Measurements from ENCODE around the gene ZNF396. TPM values are rescaled to one million over a fixed set of nuclear protein-coding genes. Genes with fewer than 3 reads are reported as not detected.

Gene ZNF396
- total RNA-seq, 4 donors from 2014 or later: 0.98 to 2.5 (median 1.3) TPM

DNA sequence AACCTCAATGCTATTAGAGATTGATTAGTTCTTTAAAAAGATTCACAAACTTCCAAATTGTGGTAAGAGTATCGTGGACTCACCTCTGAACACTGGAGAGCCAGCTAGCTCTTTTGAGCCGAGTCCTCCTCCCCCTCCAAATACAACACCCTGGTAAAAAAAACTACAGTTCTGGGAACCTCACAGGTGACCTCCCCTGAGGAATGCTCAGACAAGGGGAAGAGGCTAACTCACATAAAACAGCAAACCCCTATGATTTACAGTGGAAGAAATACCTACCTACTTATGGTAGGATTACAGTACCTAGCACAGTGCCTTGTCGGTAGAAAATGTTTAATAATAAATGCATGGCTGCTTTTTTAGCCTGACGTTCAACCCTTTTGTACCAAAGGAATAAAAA, 41.3 kb downstream of the ZNF396 start:
- Histone ChIP-seq H3K4me1 (no peaks in the 10 kb centered on the region), H3K36me3 (peaks cover 83% of the 10 kb centered on the region), H3K4me3 (no peak overlapping the region), H3K27ac (no peak overlapping the region), H3K9me3 (no peaks in the 10 kb centered on the region), H3K27me3 (no peaks in the 10 kb centered on the region)
- TF ChIP-seq, protein P1, sequence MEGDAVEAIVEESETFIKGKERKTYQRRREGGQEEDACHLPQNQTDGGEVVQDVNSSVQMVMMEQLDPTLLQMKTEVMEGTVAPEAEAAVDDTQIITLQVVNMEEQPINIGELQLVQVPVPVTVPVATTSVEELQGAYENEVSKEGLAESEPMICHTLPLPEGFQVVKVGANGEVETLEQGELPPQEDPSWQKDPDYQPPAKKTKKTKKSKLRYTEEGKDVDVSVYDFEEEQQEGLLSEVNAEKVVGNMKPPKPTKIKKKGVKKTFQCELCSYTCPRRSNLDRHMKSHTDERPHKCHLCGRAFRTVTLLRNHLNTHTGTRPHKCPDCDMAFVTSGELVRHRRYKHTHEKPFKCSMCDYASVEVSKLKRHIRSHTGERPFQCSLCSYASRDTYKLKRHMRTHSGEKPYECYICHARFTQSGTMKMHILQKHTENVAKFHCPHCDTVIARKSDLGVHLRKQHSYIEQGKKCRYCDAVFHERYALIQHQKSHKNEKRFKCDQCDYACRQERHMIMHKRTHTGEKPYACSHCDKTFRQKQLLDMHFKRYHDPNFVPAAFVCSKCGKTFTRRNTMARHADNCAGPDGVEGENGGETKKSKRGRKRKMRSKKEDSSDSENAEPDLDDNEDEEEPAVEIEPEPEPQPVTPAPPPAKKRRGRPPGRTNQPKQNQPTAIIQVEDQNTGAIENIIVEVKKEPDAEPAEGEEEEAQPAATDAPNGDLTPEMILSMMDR (IDR thresholded peaks at IDR 0.05): no peak
- TF ChIP-seq POLR2A (IDR thresholded peaks at IDR 0.05) (no peak), EP300 (IDR thresholded peaks at IDR 0.05) (no peak), POLR2AphosphoS5 (IDR thresholded peaks at IDR 0.05) (no peak)
- 87% methylated on average over 4 of the region's 4 CpGs for WGBS
- DNase-seq (ENCODE audit: low spot score in 2 of 2): no peak

DNA sequence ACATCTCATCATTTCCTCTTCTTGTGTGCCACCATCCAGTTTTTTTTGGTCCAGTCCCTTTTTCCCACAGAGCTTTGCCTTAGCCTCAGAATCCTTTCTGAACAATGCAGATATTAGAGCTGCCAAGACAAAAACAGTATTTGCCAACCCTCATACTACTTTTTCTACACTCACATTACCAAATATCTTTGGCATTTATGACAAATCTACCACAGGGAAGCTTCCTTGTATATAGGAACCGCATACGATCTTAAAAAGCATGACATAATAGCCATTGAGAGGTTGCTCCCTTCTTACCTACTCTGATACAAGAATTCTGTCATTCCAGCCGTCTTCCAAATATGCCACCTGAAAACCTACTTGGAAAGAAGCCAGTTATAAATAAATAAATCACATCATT, 42.3 kb downstream of the ZNF396 start:
- no peak for TF ChIP-seq EP300 (IDR thresholded peaks at IDR 0.05)
- TF ChIP-seq, protein P1 (IDR thresholded peaks at IDR 0.05): no peak
- TF ChIP-seq POLR2AphosphoS5 (IDR thresholded peaks at IDR 0.05): no peak
- Histone ChIP-seq H3K36me3 (peaks cover 75% of the 10 kb centered on the region), H3K4me3 (no peak overlapping the region), H3K27me3 (no peaks in the 10 kb centered on the region), H3K9me3 (no peaks in the 10 kb centered on the region), H3K4me1 (no peaks in the 10 kb centered on the region), H3K27ac (no peak overlapping the region)
- 74% methylated on average over 3 of the region's 3 CpGs for WGBS
- DNase-seq (ENCODE audit: low spot score in 2 of 2): no peak

DNA sequence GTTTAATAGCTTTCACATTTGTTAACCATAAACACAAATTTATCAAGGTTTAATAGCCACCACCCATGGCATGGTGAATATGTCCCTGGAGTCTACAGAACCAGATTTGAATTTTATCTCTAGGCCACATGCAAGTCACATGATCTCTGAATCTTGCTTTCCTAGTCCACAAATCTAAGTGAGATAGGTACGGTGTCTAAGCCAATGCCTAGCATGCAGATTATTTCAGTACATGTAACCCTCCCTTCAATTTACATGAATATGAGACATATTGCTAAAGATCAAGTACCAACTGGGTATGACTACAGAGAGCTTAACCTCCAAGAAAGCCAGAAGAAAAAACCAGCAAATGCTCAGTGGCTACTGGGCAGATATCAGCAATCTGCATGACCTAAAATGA, 42.9 kb downstream of the ZNF396 start:
- Histone ChIP-seq H3K36me3 (peaks cover 69% of the 10 kb centered on the region), H3K9me3 (no peaks in the 10 kb centered on the region), H3K4me3 (no peak overlapping the region), H3K4me1 (no peaks in the 10 kb centered on the region), H3K27me3 (no peaks in the 10 kb centered on the region), H3K27ac (no peak overlapping the region)
- WGBS: 100% methylated on average over 1 of the region's 1 CpG
- no peak for DNase-seq (ENCODE audit: low spot score in 2 of 2)
- no peak for TF ChIP-seq POLR2A (IDR thresholded peaks at IDR 0.05)
- TF ChIP-seq, protein P1 (IDR thresholded peaks at IDR 0.05): no peak
- no peak for TF ChIP-seq POLR2AphosphoS5 (IDR thresholded peaks at IDR 0.05)
- TF ChIP-seq EP300 (IDR thresholded peaks at IDR 0.05): no peak

DNA sequence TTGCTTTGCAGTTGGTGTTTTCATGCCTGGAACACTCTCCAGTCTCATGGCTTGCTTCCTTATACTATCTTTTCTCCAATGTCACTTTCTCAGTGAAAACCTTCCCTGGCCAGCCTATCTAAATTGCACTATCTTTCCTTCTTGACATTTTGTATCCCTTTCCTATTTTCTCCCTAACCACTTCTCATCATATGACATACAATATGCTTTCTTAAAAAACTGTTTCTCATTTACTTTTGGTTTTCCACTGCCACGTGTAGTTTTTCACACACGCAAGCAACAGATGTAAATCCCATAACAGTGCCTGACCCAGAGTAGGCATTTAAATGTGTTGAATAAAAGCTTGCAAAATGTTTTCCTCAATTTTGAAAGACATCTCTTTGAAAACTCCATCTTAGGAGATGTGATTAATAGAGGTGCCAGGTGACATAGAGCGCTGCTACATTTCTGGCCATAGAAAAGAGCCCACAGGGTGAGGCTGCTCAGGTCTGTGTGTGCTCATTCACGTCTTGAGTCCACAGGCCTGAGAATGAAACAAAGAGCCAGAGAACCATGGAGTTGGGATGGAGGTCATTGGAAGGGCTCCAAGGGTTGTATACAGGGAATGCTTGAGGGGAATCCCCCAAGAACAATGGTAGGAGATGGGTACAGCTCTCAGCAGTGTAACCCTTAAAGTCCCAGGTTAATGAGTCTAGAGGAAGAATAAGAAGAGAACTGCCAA, 45.6 kb downstream of the ZNF396 start:
- no peak overlapping the region for H3K4me3 ChIP-seq
- 73% methylated on average over 4 of the region's 4 CpGs for WGBS
- no peak for TF ChIP-seq EP300 (IDR thresholded peaks at IDR 0.05)
- TF ChIP-seq POLR2A (IDR thresholded peaks at IDR 0.05): no peak
- TF ChIP-seq POLR2AphosphoS5 (IDR thresholded peaks at IDR 0.05): no peak
- TF ChIP-seq, protein P1 (IDR thresholded peaks at IDR 0.05): no peak
- H3K36me3 ChIP-seq: peaks cover 42% of the 10 kb centered on the region
- H3K4me1 ChIP-seq: no peaks in the 10 kb centered on the region
- no peaks in the 10 kb centered on the region for H3K27me3 ChIP-seq
- DNase-seq (ENCODE audit: low spot score in 2 of 2): no peak
- no peaks in the 10 kb centered on the region for H3K9me3 ChIP-seq
- H3K27ac ChIP-seq: no peak overlapping the region

DNA sequence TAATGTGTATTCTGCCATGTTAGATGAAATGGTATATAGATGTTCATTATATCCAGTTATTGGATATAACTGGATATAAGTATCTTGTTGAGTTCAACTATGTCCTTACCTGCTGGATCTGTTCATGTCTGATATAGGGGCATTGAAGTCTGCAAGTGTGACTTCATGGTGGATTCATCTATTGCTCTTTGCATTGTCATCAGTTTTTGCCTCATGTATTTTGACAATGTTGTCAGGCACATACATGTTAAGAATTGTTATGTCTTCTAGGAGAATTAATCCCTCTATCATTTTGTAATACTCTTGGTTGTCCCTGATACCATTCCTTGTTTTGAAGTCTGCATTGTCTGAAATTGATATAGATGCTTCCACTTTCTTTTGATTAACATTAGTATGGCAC, 48.3 kb downstream of the ZNF396 start:
- no peak for TF ChIP-seq EP300 (IDR thresholded peaks at IDR 0.05)
- TF ChIP-seq, protein P1 (IDR thresholded peaks at IDR 0.05): no peak
- no peak for TF ChIP-seq POLR2AphosphoS5 (IDR thresholded peaks at IDR 0.05)
- TF ChIP-seq POLR2A (IDR thresholded peaks at IDR 0.05): no peak
- no peak for DNase-seq (ENCODE audit: low spot score in 2 of 2)

More for the DNA sequence above, 48.3 kb downstream of the ZNF396 start:
- Histone ChIP-seq H3K27me3 (no peaks in the 10 kb centered on the region), H3K27ac (no peak overlapping the region), H3K4me3 (no peak overlapping the region), H3K4me1 (no peaks in the 10 kb centered on the region), H3K36me3 (peaks cover 18% of the 10 kb centered on the region), H3K9me3 (no peaks in the 10 kb centered on the region)

Data from suprapubic skin (tissue), 4 donors.